ENCODE measurements around the gene MCM9.

The MCM9 gene

DNA sequence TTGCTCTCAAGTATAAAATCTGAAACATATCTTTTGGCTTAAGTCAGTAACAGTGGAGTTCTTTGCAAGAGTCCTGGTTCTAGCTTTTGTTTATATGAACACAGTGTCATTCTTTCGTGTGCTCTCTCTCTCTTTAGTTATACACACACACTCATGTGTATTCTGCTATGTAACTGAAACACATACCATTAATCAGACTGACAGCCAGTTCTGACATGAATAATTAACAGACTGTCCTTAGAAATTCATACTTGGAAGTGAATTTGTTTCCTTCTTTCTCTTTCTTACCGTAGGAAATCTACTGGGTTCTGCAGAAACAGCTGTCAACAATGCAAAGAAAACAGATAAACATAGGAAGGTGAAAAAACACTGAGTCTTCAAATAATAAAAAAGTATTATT lies 2.5 kb downstream of the MCM9 start:
- no peak for DNase-seq (ENCODE audit: low read depth, low spot score)

DNA sequence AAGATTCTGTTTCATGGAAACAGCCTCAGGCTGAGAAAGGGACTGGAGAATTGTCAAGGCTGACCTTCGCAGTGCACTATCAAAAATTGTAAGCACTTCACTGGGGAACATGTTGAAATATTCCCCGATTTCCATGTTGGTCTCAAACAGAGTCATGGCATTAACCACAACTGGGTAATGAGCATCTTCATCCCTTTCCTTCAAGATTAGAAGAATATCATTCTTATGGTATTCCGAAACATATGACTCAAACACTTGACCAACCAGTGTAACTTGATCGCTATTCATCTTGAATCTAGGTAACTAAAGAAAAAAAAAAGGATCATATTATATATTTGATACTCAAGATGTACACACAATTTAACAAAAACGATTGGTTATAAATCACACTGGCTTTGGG lies 3.5 kb downstream of the MCM9 start:
- no peak for DNase-seq (ENCODE audit: low read depth, low spot score)

DNA sequence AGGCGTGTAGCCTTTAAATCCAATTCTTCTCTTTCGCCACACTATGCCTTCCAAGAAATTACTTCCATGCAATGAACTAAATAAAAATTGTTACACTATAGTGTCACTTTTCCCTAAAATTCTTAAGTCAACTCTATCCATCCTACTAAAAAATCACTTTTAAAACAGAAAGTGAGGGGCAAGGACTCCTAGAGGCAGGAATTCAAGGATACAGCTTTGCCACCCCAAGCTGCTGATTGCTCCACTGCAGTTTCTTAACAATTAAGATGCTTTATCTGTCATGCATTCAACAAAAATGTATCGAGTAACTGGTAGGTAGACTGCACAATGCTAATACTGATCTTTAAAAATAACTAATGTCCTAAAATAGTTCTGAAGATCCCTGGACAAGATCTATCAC lies 4.3 kb downstream of the MCM9 start:
- DNase-seq (ENCODE audit: low read depth, low spot score): no peak

DNA sequence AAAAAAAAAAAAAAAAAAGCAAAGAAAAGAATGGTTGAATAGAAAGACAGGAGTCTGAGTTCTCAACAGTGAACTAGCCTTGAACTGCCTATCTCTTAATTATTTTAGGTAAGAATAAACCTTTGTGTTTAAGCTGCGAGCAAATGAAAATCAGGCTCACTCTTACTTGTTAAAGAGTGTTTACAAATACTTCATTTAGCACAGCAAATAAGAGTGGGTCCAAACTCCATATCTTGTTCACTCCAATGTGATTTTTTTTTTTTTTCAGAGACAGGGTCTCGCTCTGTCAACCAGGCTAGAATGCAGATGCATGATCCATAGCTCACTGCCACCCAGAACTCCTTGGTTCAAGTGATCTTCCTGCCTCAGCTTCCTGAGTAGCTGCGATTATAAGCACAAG lies 11.9 kb downstream of the MCM9 start:
- no peak for DNase-seq (ENCODE audit: low read depth, low spot score)

DNA sequence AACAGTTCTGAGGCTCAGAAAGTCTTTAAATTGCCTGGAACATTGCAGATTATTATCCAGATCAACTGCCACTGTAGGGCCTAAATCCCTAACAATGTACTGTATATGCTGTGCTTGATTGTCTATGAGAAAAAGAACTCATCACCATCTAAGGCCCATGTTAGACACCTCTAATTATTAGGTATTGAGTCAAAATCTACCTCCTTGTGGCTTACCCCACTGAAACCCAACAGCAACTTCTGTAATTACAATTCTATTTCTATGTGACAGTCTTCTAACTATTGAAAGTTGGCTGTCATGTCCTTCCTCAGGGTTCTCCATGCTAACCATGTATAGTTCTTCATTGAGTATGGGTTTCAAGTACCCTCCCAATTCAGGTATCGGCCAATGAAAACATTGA lies 13.9 kb downstream of the MCM9 start:
- DNase-seq (ENCODE audit: low read depth, low spot score): no peak

DNA sequence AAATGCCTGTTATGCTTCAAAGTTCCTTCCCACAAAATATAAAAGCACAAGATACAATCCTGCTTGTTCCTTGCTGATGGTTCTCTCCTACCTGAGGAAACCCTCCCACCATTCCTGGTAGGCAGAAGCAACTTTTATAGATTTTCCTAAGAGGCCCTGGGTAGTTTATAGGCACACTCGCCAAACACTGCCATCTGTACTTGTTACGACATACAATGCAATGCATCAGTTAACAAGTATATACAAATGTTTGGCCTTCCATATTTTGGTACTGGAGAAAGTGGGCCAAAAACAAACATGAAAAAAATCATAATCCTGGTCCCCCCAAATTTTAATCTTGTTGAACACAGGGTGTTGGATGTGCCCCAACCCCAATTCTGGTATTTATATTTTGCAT lies 16.6 kb downstream of the MCM9 start:
- DNase-seq (ENCODE audit: low read depth, low spot score): no peak

DNA sequence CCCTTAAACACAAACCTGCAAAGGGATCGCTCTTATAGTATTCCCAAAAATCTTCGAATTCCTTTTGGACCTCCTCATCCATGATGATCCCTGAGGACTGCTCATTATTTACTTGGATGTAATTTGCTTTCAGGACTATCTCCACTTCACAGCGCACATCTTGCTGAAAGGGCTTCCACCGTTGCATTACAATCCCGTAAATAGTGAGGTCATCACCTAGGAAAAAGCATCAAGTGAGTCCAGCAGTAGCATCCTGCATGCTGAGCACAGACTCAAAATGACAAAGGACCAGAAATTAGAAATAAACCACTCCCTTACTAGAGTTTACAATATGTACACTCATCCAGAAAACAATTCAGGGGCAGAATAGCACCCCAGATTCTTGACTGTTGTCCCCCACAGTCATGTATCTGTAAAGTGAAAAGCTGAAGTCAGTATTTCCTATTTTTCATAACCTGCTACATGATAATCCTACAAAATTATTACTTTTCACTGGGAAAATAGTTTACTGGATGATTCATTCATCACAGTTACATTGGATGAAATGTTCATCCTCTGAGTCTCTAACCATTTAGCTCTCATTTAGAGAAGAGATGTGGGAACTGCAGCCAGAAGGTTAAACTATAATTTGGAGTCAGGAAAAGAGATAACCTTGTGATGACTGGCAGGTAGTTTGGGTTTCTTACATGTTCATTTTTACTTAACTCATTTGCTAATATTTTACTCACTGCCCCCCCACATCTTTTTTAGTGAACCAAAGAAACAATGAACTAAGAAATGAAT lies 17.2 kb downstream of the MCM9 start:
- DNase-seq (ENCODE audit: low read depth, low spot score): no peak

DNA sequence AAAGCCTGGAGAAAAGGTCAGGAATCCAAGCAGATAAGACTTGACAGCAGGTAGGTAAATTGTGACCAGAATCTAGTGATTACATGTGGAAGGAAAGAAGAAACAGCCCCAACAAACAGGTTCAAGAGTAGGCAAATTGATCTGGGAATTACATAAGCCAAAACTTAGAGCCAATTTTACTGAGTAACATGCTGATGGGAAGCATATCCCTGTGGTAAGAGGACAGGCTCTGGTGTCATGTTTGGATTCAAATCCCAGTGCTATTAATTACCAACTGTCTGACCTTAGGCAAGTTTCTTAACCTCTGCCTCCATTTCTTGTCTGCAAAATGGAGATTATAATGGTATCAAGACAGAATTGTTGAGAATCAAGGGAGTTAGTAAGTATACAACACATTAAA lies 20.4 kb downstream of the MCM9 start:
- no peak for DNase-seq (ENCODE audit: low read depth, low spot score)

DNA sequence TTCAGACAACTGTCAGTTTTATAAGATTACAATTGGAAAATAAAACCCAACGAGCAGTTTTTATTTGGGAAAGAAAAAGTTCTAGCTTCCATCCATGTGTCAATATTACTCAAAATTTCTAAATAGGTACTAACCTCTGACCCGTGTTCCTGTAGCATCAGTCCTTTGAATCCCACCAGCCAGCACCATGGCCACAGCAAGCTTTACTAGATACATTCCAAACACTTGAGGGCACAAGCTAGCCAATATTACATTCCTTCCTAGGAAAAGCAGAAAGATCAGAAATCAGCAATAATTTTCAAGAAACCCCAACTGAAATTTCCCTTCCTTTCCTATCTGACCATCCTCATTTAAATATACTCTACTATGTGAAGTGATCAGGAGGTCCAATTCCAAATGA lies 21.8 kb downstream of the MCM9 start:
- no peak for DNase-seq (ENCODE audit: low read depth, low spot score)

DNA sequence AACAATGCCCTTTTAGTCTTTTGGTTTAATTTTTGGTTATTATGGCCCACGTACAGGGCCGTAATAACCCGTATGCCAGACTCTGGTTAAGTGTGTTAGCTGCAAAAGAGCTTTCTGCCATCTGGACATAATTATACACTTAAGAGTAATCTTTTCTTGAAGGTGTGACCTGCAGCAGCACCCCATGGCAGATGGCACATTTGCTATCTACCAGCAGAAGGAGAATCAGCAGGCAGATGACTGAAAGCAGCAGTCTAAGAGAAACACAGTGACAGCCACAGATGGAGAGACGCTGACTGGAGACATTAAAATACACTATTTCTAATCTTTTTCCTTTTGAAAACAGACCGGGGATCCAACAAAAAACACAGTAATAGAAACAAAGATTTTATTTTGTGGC lies 22.3 kb downstream of the MCM9 start:
- DNase-seq (ENCODE audit: low read depth, low spot score): no peak

DNA sequence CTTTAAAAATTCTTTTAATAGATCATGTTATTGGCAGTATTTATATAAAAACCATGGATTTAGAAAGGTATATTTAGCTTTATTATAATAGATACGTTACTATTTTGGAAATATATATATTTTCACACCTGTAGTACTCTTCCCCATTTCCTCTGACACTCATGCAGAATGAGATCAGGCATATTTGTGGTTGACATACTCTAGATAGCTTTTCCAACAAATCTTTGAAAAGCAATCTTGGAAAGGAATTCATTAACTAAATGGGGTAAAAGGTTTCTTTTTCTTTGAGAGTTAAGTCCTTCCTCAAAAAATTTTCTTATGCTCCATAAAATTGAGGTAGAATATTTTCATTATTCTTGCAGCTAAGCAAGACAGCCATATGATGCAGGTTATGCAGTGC lies 26.5 kb downstream of the MCM9 start:
- DNase-seq (ENCODE audit: low read depth, low spot score): no peak

DNA sequence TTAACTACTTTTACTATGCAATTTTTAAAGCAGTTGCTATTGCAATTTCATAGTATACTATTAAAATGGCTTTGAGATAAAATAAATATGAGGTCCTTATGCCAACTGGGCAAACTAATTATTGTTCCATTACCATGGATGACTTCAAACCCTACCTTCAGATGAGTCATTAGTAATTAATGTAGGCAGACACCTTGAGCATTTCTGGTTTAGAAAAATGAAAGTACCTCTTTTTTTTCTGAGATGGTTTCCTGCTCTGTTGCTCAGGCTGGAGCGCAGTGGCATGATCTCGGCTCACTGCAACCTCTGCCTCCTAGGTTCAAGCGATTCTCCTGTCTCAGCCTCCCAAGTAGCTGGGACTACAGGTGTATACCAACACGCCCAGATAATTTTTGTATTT lies 29.1 kb downstream of the MCM9 start:
- no peak for DNase-seq (ENCODE audit: low read depth, low spot score)

DNA sequence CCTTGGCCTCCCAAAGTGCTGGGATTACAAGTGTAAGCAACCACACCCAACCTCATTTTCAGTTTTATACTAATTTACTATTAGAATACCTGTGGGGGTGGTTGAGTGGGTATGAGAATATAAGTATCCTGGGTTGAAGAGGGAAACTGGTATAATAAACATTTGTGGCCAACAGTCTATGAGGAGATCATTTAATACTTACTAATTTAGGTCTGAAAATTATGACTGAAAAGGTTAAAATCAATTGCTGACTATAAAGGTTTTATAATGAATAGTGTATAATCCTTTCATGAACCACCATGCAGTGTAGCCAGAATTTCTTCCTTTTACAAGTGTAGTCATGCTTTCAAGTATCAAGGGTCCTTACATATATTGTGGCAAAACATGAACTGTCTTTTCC lies 29.9 kb downstream of the MCM9 start:
- no peak for DNase-seq (ENCODE audit: low read depth, low spot score)

DNA sequence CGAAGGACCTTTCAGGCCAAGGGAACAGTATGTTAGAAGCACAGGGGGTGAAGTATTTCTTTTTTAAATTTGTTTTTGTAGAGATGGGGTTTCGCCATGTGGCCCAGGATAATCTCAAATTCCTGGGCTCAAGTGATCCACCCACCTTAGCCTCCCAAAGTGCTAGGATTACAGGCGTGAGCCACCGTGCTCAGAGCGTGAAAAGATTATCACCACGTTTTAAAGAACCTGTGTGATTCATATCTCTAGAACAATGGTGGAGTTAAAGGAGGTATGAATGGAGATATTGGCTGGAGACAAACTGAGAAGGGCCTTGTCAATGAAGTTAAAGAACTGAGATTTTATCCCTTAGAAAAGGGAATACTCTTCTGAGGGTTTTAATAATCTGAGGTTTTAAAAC lies 31.3 kb downstream of the MCM9 start:
- DNase-seq (ENCODE audit: low read depth, low spot score): no peak

DNA sequence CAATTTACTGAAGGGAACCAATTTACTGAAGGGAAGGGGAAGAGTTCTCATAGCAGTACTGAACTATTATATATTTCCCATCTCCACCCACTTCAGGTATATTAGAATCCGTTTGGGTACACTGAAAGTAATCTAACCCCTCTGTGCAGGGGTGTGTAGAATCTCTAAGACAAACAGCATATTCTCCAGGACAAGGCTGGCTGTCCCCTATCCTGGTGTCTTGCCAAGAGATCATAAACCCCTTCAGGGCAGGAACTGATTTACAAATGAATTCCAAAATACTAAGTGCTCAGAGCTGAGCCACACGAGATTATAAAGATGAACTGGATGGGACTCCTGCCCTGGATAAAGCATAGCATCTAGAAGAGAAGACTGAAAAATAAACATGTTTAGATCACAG lies 31.8 kb downstream of the MCM9 start:
- no peak for DNase-seq (ENCODE audit: low read depth, low spot score)

DNA sequence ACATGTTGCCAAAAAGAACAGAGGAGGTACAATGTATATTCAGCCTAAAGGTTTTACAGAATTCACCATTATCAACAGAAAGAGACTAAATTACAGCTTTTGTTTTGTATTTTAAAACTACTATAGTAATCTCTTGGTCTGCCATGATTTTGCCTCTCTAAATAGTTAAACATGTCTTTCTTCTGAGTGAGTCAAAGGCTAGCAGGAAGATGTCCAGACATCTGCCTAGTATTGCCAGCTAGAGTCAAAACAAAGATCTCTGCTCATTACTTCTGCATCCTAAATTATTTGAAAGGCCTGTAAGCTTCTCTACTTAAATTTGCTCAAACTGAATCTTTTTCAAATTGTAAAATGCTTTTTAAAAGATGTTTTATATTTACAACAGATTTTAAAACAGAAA lies 32.2 kb downstream of the MCM9 start:
- DNase-seq (ENCODE audit: low read depth, low spot score): no peak

DNA sequence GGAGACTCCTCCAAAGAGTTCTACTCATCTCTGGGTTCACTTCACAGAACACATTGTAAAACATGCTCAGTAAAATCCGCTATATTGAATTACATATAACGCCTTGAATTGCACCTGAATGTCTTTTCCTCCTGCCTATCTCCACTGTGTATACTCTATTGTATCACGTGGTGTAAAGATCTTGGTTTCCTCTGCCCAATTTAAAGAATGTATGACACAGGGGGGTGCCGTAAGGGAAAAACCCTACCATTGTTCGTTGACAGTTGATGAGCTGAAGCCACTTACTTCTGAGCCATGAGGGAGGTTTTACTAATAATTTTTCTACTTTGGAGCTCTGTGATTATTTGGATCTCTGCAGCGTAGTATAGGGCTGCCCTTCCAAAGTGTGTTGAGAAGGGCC lies 35.0 kb downstream of the MCM9 start:
- DNase-seq (ENCODE audit: low read depth, low spot score): no peak

DNA sequence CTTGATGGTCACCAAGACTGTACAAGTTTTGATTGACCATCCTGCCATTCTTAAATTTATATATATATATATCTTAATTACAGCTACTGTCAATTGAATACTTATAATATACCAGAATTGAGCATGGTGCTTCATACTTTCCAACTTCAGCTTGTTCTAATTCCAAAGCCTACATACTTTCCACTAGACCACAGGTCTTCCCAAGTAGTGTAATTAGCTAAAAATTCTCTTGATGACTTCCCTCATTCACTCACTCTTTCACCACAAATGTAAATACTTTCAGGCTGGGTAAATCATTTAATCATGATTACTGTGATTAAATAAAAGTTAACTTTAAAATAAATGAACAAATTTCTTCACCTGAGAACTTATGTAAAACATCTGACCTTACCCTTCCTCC lies 37.6 kb downstream of the MCM9 start:
- no peak for DNase-seq (ENCODE audit: low read depth, low spot score)

DNA sequence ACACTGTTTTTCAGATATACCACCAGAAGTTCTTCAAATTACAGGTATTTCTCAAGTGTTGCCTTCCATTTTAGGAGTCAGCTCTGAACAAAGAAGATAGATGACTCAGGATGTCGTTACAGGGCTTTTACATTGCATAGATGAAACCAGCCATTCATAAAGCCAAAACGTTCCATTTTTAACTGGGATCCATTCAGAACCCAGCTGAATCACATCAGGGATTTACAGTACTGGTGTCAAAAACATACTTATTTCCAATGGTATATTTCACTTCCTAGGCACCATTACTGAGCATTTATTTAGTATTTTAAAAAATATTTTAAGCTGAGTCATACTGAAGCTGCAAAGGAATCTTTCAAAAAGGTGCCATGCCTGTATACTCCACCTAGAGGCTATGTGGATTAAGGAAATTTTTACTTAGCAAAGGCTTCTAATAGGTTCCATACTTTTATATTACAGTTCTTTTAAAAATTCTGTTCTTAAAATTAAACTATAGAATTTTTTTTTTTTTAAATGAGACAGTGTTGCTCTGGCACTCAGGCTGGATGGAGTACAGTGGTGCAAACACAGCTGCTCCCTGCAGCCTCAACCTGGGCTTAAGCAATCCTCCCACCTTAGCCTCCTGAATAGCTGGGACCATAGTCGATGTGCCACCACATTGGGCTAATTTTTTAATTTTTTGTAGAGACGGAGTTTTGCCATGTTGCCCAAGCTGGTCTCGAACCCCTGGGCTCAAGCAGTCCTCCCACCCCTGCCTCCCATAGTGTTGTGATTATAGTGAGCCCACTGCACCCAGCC lies 38.4 kb downstream of the MCM9 start:
- no peak for DNase-seq (ENCODE audit: low read depth, low spot score)

DNA sequence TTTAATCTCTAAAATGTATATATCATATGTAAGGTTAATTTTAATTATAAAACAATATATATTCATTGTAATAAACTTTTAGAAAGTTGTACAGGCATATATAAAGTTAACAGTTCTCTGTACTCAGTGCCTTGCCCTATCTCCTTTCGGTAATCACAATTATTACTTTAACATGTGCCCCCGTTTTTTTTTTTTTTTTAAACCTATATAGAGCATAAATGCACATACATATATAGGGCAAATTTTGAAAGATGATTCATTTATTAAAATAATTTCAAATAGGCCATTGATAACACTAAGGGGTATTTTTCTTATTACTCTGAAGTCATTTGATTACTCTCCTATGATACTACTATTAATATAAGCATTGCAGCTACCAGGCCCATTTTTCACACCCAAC lies 39.1 kb downstream of the MCM9 start:
- no peak for DNase-seq (ENCODE audit: low read depth, low spot score)

DNA sequence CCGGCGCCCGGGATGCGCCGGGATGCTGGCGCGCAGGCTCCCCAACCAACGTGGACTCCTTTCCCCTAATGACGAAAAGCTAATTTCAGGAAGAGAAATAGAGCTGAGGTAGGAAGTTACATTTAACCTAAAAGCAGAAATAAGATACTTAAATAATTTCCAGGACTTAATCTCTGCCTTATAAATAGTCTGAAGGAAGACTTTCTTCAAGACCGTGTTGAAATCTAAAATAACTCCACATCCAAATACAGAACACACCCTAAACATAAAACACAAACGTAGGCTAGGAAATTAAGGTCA lies 39.7 kb downstream of the MCM9 start:
- DNase-seq (ENCODE audit: low read depth, low spot score): no peak

DNA sequence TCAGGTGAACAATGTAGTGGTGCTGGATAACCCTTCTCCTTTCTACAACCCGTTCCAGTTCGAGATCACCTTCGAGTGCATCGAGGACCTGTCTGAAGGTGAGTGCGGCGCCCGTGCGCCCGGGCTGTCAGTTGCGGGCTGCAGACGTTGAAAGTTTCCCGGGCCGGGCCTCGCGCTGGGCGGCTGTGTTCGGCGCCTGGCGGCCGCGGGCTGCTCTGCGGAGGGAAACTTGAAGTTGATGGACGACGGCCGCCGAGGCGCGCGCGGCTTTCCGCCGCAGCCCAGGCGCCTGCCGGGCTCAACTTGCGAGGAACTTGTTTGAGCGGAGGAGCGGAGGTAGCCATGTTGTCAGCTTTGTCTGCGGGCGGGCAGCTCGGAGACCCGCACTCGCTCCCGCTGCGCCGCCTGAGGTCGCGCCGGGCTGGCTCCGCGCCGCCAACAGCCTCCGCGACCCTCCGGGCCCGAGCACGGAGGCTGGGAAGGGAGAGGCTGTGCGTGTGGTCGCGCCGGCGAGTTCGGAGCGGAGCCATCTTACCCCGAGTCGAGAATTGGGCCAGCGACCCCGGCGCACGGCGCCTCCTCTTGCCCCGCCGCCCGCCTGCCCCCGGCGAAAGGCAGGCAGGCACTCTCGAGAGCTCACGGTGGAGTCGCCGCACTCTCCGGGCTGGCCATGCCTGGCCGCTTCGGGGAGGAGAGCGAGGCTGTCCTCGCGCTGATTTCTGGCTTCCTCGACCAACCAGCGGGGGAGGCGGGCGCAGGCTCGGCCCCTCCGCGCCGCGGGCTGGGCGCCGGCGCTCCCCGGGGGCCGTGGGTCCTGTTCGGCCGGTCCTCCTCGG lies 40.3 kb downstream of the MCM9 start:
- DNase-seq (ENCODE audit: low read depth, low spot score): no peak
